Suppressor macrophage treated with lipopolysaccharide for 4 hours (primary cell): Measurements from ENCODE around the gene ITPR1.

Experiments
- DNase-seq: peaks from one replicate; pipeline ENCODE4 v3.0.0-alpha.2; 2020

The ITPR1 gene

GRCh38 chr3:4729061-4729973, 236.2 kb downstream of the ITPR1 start:
- no peak for DNase-seq

- DNase-seq: no peak
These were observed 237.6 kb downstream of the ITPR1 start for GRCh38 chr3:4730719-4731118.

GRCh38 chr3:4731543-4732111, 238.5 kb downstream of the ITPR1 start:
- no peak for DNase-seq

- DNase-seq: no peak
These were observed 239.8 kb downstream of the ITPR1 start for GRCh38 chr3:4732925-4733324.

GRCh38 chr3:4734454-4734853, 241.3 kb downstream of the ITPR1 start:
- no peak for DNase-seq

GRCh38 chr3:4735243-4735642, 242.1 kb downstream of the ITPR1 start:
- no peak for DNase-seq

- peak; percentile 48 for DNase-seq
These were observed 243.2 kb downstream of the ITPR1 start for GRCh38 chr3:4736284-4736861.

- DNase-seq: peak; percentile 75
These were observed 245.7 kb downstream of the ITPR1 start for GRCh38 chr3:4738737-4739274.

GRCh38 chr3:4739289-4740236, 246.4 kb downstream of the ITPR1 start:
- DNase-seq: peak; percentile 18

GRCh38 chr3:4740397-4741105, 247.4 kb downstream of the ITPR1 start:
- peak; percentile 69 for DNase-seq

GRCh38 chr3:4741106-4741403, 247.9 kb downstream of the ITPR1 start:
- DNase-seq: no peak

- peak; percentile 84 for DNase-seq
These were observed 248.5 kb downstream of the ITPR1 start for GRCh38 chr3:4741404-4742307.

- DNase-seq: no peak
These were observed 249.2 kb downstream of the ITPR1 start for GRCh38 chr3:4742359-4742758.

GRCh38 chr3:4743371-4743770, 250.2 kb downstream of the ITPR1 start:
- DNase-seq: no peak

GRCh38 chr3:4744405-4745234, 251.5 kb downstream of the ITPR1 start:
- no peak for DNase-seq

- DNase-seq: no peak
These were observed 252.1 kb downstream of the ITPR1 start for GRCh38 chr3:4745235-4745610.

GRCh38 chr3:4746241-4746958, 253.3 kb downstream of the ITPR1 start:
- DNase-seq: no peak

GRCh38 chr3:4748127-4748526, 255.0 kb downstream of the ITPR1 start:
- DNase-seq: no peak

GRCh38 chr3:4748701-4749378, 255.7 kb downstream of the ITPR1 start:
- peak; percentile 40 for DNase-seq
